Right ventricle myocardium inferior (tissue), 1 donor: ENCODE results near the gene SNTA1. TPM values are rescaled to one million over a fixed set of nuclear protein-coding genes. Genes with fewer than 3 reads are reported as not detected.
"Not testable (repeated sequence)": the region's sequence is repeated elsewhere in the genome, so short reads cannot be mapped to it uniquely, and the experiment has no call there.

Source experiments
- ATAC-seq: fragments of 200-7000 bp; cut with Tn5 transposase; one replicate; pipeline ENCODE4 v1.9.1; 2020; ENCODE audit warnings: mild to moderate bottlenecking, moderate library complexity
- DNase-seq: peaks from one replicate; pipeline ENCODE4 v3.0.0; 2021; ENCODE audit errors: missing footprints
- intact Hi-C: fragments of 100-400 bp; cut with DNase I; formaldehyde crosslinking; loops from one replicate; pipeline ENCODE4 v1.11.0; 2022
- total RNA-seq: library from RNA; stranded (reverse); fragmentation: NEBNext Ultra II Directional; extraction: Animal tissue kit (Norgen Biotek cat#: 25700); gene quantifications from one replicate; pipeline ENCODE4 v1.2.1, GENCODE V29; 2021
- donor health status: DM: no; HTN: yes; CAD: no; lungs with severe emphysema.

The SNTA1 gene
- total RNA-seq, 1 donor from 2014 or later = 199 TPM

- DNase-seq (no peak), ATAC-seq (no peak)
- intact Hi-C loops = no loop called here
Observed at GRCh38 chr20:33470866-33471265, 27.3 kb upstream of the SNTA1 start.

- no peak for ATAC-seq
- DNase-seq = no peak
- intact Hi-C loops = no loop called here
Observed at GRCh38 chr20:33470457-33470856, 26.9 kb upstream of the SNTA1 start.

DNA sequence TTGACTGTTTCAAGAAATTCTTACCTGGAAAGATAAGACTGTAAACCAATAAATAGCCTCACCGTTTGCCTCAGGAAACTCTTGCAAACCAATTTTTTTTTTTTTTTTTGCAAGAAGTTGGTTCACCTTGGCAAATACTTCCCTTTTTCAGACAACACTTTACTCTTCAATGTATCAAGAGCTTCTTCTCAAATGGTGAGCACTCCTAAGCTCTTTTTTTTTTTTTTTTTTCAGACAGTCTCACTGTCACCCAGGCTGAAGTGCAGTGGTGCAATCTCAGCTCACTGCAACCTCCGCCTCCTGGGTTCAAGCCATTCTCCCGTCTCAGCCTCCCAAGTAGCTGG lies 22.7 kb upstream of the SNTA1 start:
- intact Hi-C loops = no loop called here
- DNase-seq (no peak), ATAC-seq (no peak)

- ATAC-seq = peak; percentile 27
- no peak for DNase-seq
- intact Hi-C loops = no loop called here
Observed at GRCh38 chr20:33465481-33466302, 22.1 kb upstream of the SNTA1 start.

GRCh38 chr20:33464759-33465158 lies 21.2 kb upstream of the SNTA1 start:
- DNase-seq, ATAC-seq, intact Hi-C loops: not testable (repeated sequence)

GRCh38 chr20:33463332-33464101 lies 20.0 kb upstream of the SNTA1 start:
- ATAC-seq (peak; percentile 84), DNase-seq (no peak)
- intact Hi-C loops = no loop called here

GRCh38 chr20:33460711-33461110 lies 17.1 kb upstream of the SNTA1 start:
- ATAC-seq (no peak), DNase-seq (no peak)
- intact Hi-C loops = no loop called here

DNA sequence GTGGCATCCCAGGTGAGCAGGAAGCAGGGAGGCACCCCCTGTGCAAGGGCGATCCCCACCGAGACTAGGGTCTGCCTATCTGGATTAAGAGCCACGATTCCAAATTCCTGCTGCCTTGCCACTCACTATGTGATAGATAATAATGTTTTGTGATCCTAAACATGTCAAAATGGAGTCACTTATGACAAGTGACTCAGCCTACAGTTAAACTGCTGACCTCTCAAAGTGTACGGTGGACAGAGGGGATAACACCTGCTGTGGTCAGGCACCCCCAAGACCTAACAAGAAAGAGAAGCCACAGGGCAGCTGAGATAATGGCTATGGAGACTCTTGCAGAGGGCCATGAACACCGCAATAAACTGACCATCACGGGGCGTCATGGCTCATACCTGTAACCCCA lies 16.0 kb upstream of the SNTA1 start:
- ATAC-seq = no peak
- no peak for DNase-seq
- intact Hi-C loops = loop anchor here (10.0 kb wide), 1 partner anchor 275 kb away; the partner anchor contains the start of gene ZNF341

- ATAC-seq (peak; percentile 93), DNase-seq (peak; percentile 91)
- intact Hi-C loops = loop anchor here (2.0 to 10.0 kb wide), 3 partner anchors 196 to 278 kb away; partner anchors contain the start of gene ZNF341
Observed at GRCh38 chr20:33456916-33457642, 13.5 kb upstream of the SNTA1 start.

DNA sequence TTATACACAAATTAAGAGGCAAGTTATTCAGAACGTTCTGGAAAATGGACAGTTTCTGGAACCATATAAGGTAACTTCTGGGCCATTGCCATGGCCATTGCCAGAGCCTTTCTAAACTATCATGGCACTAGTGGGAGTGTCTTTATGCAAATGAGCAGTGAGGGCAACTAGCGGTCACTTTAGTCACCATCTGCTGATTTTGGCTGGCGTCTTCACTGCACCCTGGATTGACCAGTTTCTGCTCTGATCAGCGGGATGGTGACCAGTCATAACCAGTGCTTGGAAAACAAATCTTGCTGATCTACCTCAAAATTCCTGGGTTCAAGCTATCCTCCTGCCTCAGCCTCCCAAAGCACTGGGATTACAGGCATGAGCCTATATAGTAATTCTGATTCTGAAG lies 7.3 kb upstream of the SNTA1 start:
- ATAC-seq = no peak
- intact Hi-C loops = loop anchor here (10.0 kb wide), 1 partner anchor 284 kb away; the partner anchor contains the start of gene ZNF341
- DNase-seq = no peak

GRCh38 chr20:33445881-33446625 lies 2.5 kb upstream of the SNTA1 start:
- no peak for DNase-seq
- intact Hi-C loops = no loop called here
- no peak for ATAC-seq

GRCh38 chr20:33444797-33445560 lies 1.4 kb upstream of the SNTA1 start:
- no peak for ATAC-seq
- no peak for DNase-seq
- intact Hi-C loops = no loop called here

GRCh38 chr20:33443006-33443511 lies 504 bp downstream of the SNTA1 start:
- intact Hi-C loops = loop anchor here (1.0 kb wide), 1 partner anchor 24 kb away; no protein-coding TSS in a partner anchor
- DNase-seq (peak; percentile 72), ATAC-seq (no peak)

GRCh38 chr20:33442136-33443005 lies 1.2 kb downstream of the SNTA1 start:
- no peak for ATAC-seq
- intact Hi-C loops = loop anchor here (1.0 kb wide), 1 partner anchor 23 kb away; no protein-coding TSS in a partner anchor
- no peak for DNase-seq

- no peak for ATAC-seq
- no peak for DNase-seq
- intact Hi-C loops = no loop called here
Observed at GRCh38 chr20:33441142-33441955, 2.2 kb downstream of the SNTA1 start.

DNA sequence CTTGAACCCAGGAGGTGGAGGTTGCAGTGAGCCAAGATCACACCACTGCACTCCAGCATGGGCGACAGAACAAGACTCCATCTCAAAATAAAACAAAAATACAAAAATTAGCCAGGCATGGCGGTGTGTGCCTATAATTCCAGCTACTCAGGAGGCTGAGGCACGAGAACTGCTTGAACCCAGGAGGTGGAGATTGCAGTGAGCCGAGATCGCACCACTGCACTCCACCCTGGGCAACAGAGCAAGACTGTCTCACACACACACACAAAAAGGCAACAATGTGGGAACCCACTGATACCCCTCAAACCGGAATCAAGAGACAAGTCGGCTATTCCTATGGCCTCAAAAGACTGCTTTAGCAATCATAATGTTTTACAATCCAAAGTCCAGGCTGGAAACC lies 3.0 kb downstream of the SNTA1 start:
- intact Hi-C loops, DNase-seq, ATAC-seq: not testable (repeated sequence)
